HL-60 (cell line): ENCODE results near the gene CLCN5.

Source experiments
- CTCF ChIP-seq: IDR thresholded peaks from one replicate; pipeline ENCODE4 v1.5.1; 2011; ENCODE audit warnings: low read length, control low read depth, inconsistent platforms; ENCODE audit not compliant: insufficient read depth
- POLR2AphosphoS5 ChIP-seq: IDR thresholded peaks from 2 replicates; pipeline ENCODE4 v1.6.1; 2012; ENCODE audit warnings: low read depth

GRCh38 chrX:50093625-50094024, 171.2 kb downstream of the CLCN5 start:
- TF ChIP-seq CTCF (no peak), POLR2AphosphoS5 (no peak)
